Skeletal muscle satellite cell (primary cell): Measurements from ENCODE around the gene POC1A. TPM values are rescaled to one million over a fixed set of nuclear protein-coding genes. Genes with fewer than 3 reads are reported as not detected.

Experiments used
- H3K27me3 ChIP-seq: 2 replicates; pipeline ENCODE4 v1.7.0; 2013; ENCODE audit warnings: low read length; ENCODE audit not compliant: control insufficient read depth, insufficient read depth
- H3K36me3 ChIP-seq: 2 replicates; pipeline ENCODE4 v1.7.0; 2013; ENCODE audit warnings: mild to moderate bottlenecking, control low read depth, low read length; ENCODE audit not compliant: insufficient read depth
- H3K4me1 ChIP-seq: 2 replicates; pipeline ENCODE4 v1.7.0; 2013; ENCODE audit warnings: low read length; ENCODE audit not compliant: control insufficient read depth, insufficient read depth
- H3K4me2 ChIP-seq: 2 replicates; pipeline ENCODE4 v1.7.0; 2013; ENCODE audit warnings: mild to moderate bottlenecking, low read length
- H3K4me3 ChIP-seq: 2 replicates; pipeline ENCODE4 v1.7.0; 2013; ENCODE audit warnings: low read length
- H3K9ac ChIP-seq: 2 replicates; pipeline ENCODE4 v1.7.0; 2013; ENCODE audit warnings: mild to moderate bottlenecking, low read depth, low read length, moderate library complexity
- H3K9me3 ChIP-seq: replicated peaks from 2 replicates; pipeline ENCODE4 v1.7.0; 2013; ENCODE audit warnings: mild to moderate bottlenecking, control low read depth, low read length
- total RNA-seq: library from RNA; depleted of rRNA; stranded (reverse); fragments of >200 nt; gene quantifications from 2 replicates; pipeline ENCODE4 v1.2.3, GENCODE V29; 2012; rRNA removed

POC1A gene
- 6.6 TPM in 2 replicates for total RNA-seq

- peak within 1 kb of the TSS; percentile 80 for H3K9ac ChIP-seq
- peaks cover 10% of the 10 kb centered on the region for H3K4me1 ChIP-seq
- peak within 1 kb of the TSS; percentile 95 for H3K4me2 ChIP-seq
- H3K9me3 ChIP-seq: no peaks in the 10 kb centered on the region
- no peaks in the 10 kb centered on the region for H3K36me3 ChIP-seq
- peak within 1 kb of the TSS; percentile 81 for H3K4me3 ChIP-seq
- no peaks in the 10 kb centered on the region for H3K27me3 ChIP-seq
Observed at GRCh38 chr3:52154135-52155094, at the start of gene POC1A. Gene POC1A, minus strand, starts transcription at chr3:52154423. Its CDS starts 51 bp downstream, at chr3:52154372.

- no peaks in the 10 kb centered on the region for H3K9me3 ChIP-seq
- no peak overlapping the region for H3K4me3 ChIP-seq
- H3K36me3 ChIP-seq: peaks cover 84% of the 10 kb centered on the region
- H3K27me3 ChIP-seq: no peaks in the 10 kb centered on the region
- no peak overlapping the region for H3K4me2 ChIP-seq
- peaks cover 7% of the 10 kb centered on the region for H3K4me1 ChIP-seq
- H3K9ac ChIP-seq: no peak overlapping the region
Observed at GRCh38 chr3:52203701-52204100, 49.5 kb upstream of the POC1A start.

GRCh38 chr3:52202384-52203077, 48.3 kb upstream of the POC1A start:
- Histone ChIP-seq H3K36me3 (peaks cover 72% of the 10 kb centered on the region), H3K4me3 (no peak overlapping the region), H3K9me3 (no peaks in the 10 kb centered on the region), H3K4me1 (peaks cover 12% of the 10 kb centered on the region), H3K4me2 (no peak overlapping the region), H3K9ac (no peak overlapping the region), H3K27me3 (no peaks in the 10 kb centered on the region)

GRCh38 chr3:52200981-52201679, 46.9 kb upstream of the POC1A start:
- H3K4me1 ChIP-seq: peaks cover 16% of the 10 kb centered on the region
- no peaks in the 10 kb centered on the region for H3K27me3 ChIP-seq
- no peak overlapping the region for H3K4me3 ChIP-seq
- no peaks in the 10 kb centered on the region for H3K9me3 ChIP-seq
- peaks cover 62% of the 10 kb centered on the region for H3K36me3 ChIP-seq
- no peak overlapping the region for H3K4me2 ChIP-seq
- no peak overlapping the region for H3K9ac ChIP-seq

GRCh38 chr3:52198643-52199608, 44.7 kb upstream of the POC1A start:
- H3K4me2 ChIP-seq: peak overlapping the region; percentile 97
- peak overlapping the region; percentile 92 for H3K9ac ChIP-seq
- H3K4me1 ChIP-seq: peaks cover 16% of the 10 kb centered on the region
- no peaks in the 10 kb centered on the region for H3K9me3 ChIP-seq
- H3K36me3 ChIP-seq: peaks cover 40% of the 10 kb centered on the region
- peak overlapping the region; percentile 93 for H3K4me3 ChIP-seq
- no peaks in the 10 kb centered on the region for H3K27me3 ChIP-seq

GRCh38 chr3:52197842-52198625, 43.8 kb upstream of the POC1A start, which contains the start of gene ALAS1:
Gene ALAS1, plus strand, starts transcription at chr3:52198160. Its CDS starts 1,082 bp downstream, at chr3:52199242.
- H3K4me1 ChIP-seq: peaks cover 20% of the 10 kb centered on the region
- no peaks in the 10 kb centered on the region for H3K9me3 ChIP-seq
- peak within 1 kb of the TSS; percentile 93 for H3K4me3 ChIP-seq
- H3K4me2 ChIP-seq: peak within 1 kb of the TSS; percentile 97
- peak within 1 kb of the TSS; percentile 92 for H3K9ac ChIP-seq
- no peaks in the 10 kb centered on the region for H3K27me3 ChIP-seq
- peaks cover 31% of the 10 kb centered on the region for H3K36me3 ChIP-seq

- Histone ChIP-seq H3K4me3 (peak overlapping the region; percentile 93), H3K4me1 (peaks cover 25% of the 10 kb centered on the region), H3K27me3 (no peaks in the 10 kb centered on the region), H3K4me2 (peak overlapping the region; percentile 97), H3K9me3 (no peaks in the 10 kb centered on the region), H3K9ac (peak overlapping the region; percentile 92), H3K36me3 (peaks cover 25% of the 10 kb centered on the region)
Observed at GRCh38 chr3:52197499-52197841, 43.2 kb upstream of the POC1A start.

GRCh38 chr3:52196977-52197376, 42.8 kb upstream of the POC1A start:
- Histone ChIP-seq H3K27me3 (no peaks in the 10 kb centered on the region), H3K36me3 (peaks cover 21% of the 10 kb centered on the region), H3K4me2 (peak overlapping the region; percentile 97), H3K9ac (no peak overlapping the region), H3K4me1 (peaks cover 25% of the 10 kb centered on the region), H3K4me3 (no peak overlapping the region), H3K9me3 (no peaks in the 10 kb centered on the region)

GRCh38 chr3:52195823-52196331, 41.7 kb upstream of the POC1A start:
- no peaks in the 10 kb centered on the region for H3K27me3 ChIP-seq
- no peaks in the 10 kb centered on the region for H3K9me3 ChIP-seq
- H3K4me2 ChIP-seq: no peak overlapping the region
- no peak overlapping the region for H3K9ac ChIP-seq
- peaks cover 27% of the 10 kb centered on the region for H3K4me1 ChIP-seq
- peaks cover 12% of the 10 kb centered on the region for H3K36me3 ChIP-seq
- H3K4me3 ChIP-seq: no peak overlapping the region

- peaks cover 34% of the 10 kb centered on the region for H3K4me1 ChIP-seq
- H3K9ac ChIP-seq: no peak overlapping the region
- no peaks in the 10 kb centered on the region for H3K9me3 ChIP-seq
- H3K36me3 ChIP-seq: peaks cover 10% of the 10 kb centered on the region
- H3K4me2 ChIP-seq: no peak overlapping the region
- no peak overlapping the region for H3K4me3 ChIP-seq
- H3K27me3 ChIP-seq: no peaks in the 10 kb centered on the region
Observed at GRCh38 chr3:52195291-52195597, 41.0 kb upstream of the POC1A start.
